ENCODE data around the gene UHRF1.

DNA sequence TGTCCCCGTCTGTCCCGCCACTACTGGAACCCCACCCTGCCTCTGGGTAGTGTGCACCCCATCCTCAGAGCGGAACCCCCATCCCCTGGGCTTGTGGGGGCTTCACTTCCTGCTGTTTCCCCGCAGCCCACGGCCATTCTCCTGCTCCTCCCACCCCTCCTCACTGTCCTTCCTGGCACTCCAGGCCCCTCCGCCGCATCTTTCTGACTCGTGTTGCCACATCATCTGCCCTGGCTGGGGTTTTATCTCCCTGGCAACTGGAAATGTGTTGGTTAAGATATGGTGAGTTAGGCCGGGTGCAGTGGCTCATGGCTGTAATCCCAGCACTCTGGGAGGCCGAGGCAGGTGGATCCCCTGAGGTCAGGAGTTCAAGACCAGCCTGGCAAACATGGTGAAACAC, 96.9 kb downstream of the UHRF1 start:
- TF ChIP-seq CTCF (IDR thresholded peaks at IDR 0.05; ENCODE audit: low read depth, low read length) (no peak), EZH2phosphoT487 (IDR thresholded peaks at IDR 0.05; ENCODE audit: low read depth) (no peak)
